Measurements from ENCODE around the gene RFFL.

The RFFL gene

GRCh38 chr17:35021520-35022380 lies 41.8 kb downstream of the RFFL start:
- Histone ChIP-seq H3K4me1 (peaks cover 0 to 28% (median 22%) of the 10 kb centered on the region in 4 donors), H3K27ac (peak overlapping the region; percentile 80), H3K4me3 (no peak overlapping the region), H3K27me3 (no peaks in the 10 kb centered on the region), H3K36me3 (peaks cover 0 to 33% (median 28%) of the 10 kb centered on the region in 3 donors), H3K9me3 (no peaks in the 10 kb centered on the region)
- no peak for TF ChIP-seq CTCF (IDR thresholded peaks at IDR 0.05)
- intact Hi-C loops (cut with DNase I; ENCODE audit: low total_unique reads), result no loop called here
- no peak for DNase-seq

GRCh38 chr17:35019386-35020179 lies 43.9 kb downstream of the RFFL start:
- DNase-seq, result no peak
- Histone ChIP-seq H3K27me3 (no peaks in the 10 kb centered on the region), H3K27ac (peak overlapping the region in 1 of 2 donors; percentile 80), H3K36me3 (peaks cover 14 to 42% (median 30%) of the 10 kb centered on the region in 3 donors), H3K9me3 (no peaks in the 10 kb centered on the region), H3K4me1 (peaks cover 0 to 28% (median 22%) of the 10 kb centered on the region in 4 donors), H3K4me3 (no peak overlapping the region)
- no peak for TF ChIP-seq CTCF (IDR thresholded peaks at IDR 0.05)
- intact Hi-C loops (cut with DNase I; ENCODE audit: low total_unique reads), result no loop called here

- intact Hi-C loops (cut with DNase I; ENCODE audit: low total_unique reads), result no loop called here
- Histone ChIP-seq H3K36me3 (peaks cover 16 to 49% (median 38%) of the 10 kb centered on the region in 3 donors), H3K4me1 (peaks cover 0 to 28% (median 21%) of the 10 kb centered on the region in 4 donors), H3K27ac (no peak overlapping the region), H3K9me3 (no peaks in the 10 kb centered on the region), H3K27me3 (no peaks in the 10 kb centered on the region), H3K4me3 (no peak overlapping the region)
- no peak for TF ChIP-seq CTCF (IDR thresholded peaks at IDR 0.05)
- no peak for DNase-seq
These were observed 44.7 kb downstream of the RFFL start for GRCh38 chr17:35018814-35019213.

GRCh38 chr17:35017021-35017420 lies 46.5 kb downstream of the RFFL start:
- TF ChIP-seq CTCF (IDR thresholded peaks at IDR 0.05), result no peak
- Histone ChIP-seq H3K27ac (no peak overlapping the region), H3K4me3 (no peak overlapping the region), H3K27me3 (no peaks in the 10 kb centered on the region), H3K9me3 (no peaks in the 10 kb centered on the region), H3K36me3 (peaks cover 22 to 59% (median 50%) of the 10 kb centered on the region in 3 donors), H3K4me1 (peaks cover 0 to 11% (median 9%) of the 10 kb centered on the region in 4 donors)
- no peak for DNase-seq
- intact Hi-C loops (cut with DNase I; ENCODE audit: low total_unique reads), result no loop called here

GRCh38 chr17:35016369-35016768 lies 47.1 kb downstream of the RFFL start:
- H3K9me3 ChIP-seq, result no peaks in the 10 kb centered on the region
- no peak for DNase-seq
- peaks cover 29 to 65% (median 56%) of the 10 kb centered on the region in 3 donors for H3K36me3 ChIP-seq
- intact Hi-C loops (cut with DNase I; ENCODE audit: low total_unique reads), result no loop called here
- H3K4me1 ChIP-seq, result peaks cover 0 to 4% (median 3%) of the 10 kb centered on the region in 4 donors
- TF ChIP-seq CTCF (IDR thresholded peaks at IDR 0.05), result no peak
- no peaks in the 10 kb centered on the region for H3K27me3 ChIP-seq
- H3K4me3 ChIP-seq, result no peak overlapping the region
- H3K27ac ChIP-seq, result no peak overlapping the region

Data from tibial artery (tissue), 4 donors.